Measurements from ENCODE around the gene NUP210L. TPM values are rescaled to one million over a fixed set of nuclear protein-coding genes. Genes with fewer than 3 reads are reported as not detected.

NUP210L gene
- total RNA-seq, 1 donor from 2014 or later = 0.10 TPM

GRCh38 chr1:153946622-153947241, 208.1 kb downstream of the NUP210L start, which contains the start of gene DENND4B:
TSS of gene DENND4B (minus strand) at chr1:153946718. CDS start at chr1:153944374, 2,344 bp downstream.
- DNase-seq (ENCODE audit: low spot score) = peak; percentile 90
- peak; percentile 88 for ATAC-seq

GRCh38 chr1:153945795-153946621, 208.9 kb downstream of the NUP210L start:
- peak; percentile 91 for DNase-seq (ENCODE audit: low spot score)
- ATAC-seq = peak; percentile 77

- DNase-seq (ENCODE audit: low spot score) (peak; percentile 64), ATAC-seq (peak; percentile 2)
These were observed 209.6 kb downstream of the NUP210L start for GRCh38 chr1:153945131-153945794.

GRCh38 chr1:153944827-153945117, 210.1 kb downstream of the NUP210L start:
- DNase-seq (ENCODE audit: low spot score) = no peak

GRCh38 chr1:153944005-153944826, 210.7 kb downstream of the NUP210L start:
- DNase-seq (ENCODE audit: low spot score) (no peak), ATAC-seq (no peak)

More at GRCh38 chr1:153944827-153945117, 210.1 kb downstream of the NUP210L start:
- ATAC-seq = no peak

- peak; percentile 14 for ATAC-seq
- no peak for DNase-seq (ENCODE audit: low spot score)
These were observed 211.9 kb downstream of the NUP210L start for GRCh38 chr1:153942766-153943549.

Other genes starting within 250 kb of the NUP210L start
- 18.9 TPM for gene GATAD2B, start 232.1 kb downstream of the NUP210L start, total RNA-seq
- gene DENND4B, start 208.4 kb downstream of the NUP210L start, total RNA-seq = 25.4 TPM
- 23.8 TPM for gene CRTC2, start 196.5 kb downstream of the NUP210L start, total RNA-seq
- gene SLC39A1, start 191.5 kb downstream of the NUP210L start, total RNA-seq = 38.8 TPM
- 9.0 TPM for gene CREB3L4, start 187.2 kb downstream of the NUP210L start, total RNA-seq
- 97.0 TPM for gene JTB, start 177.4 kb downstream of the NUP210L start, total RNA-seq
- 46.3 TPM for gene RAB13, start 168.7 kb downstream of the NUP210L start, total RNA-seq
- 409 TPM for gene RPS27, start 164.3 kb downstream of the NUP210L start, total RNA-seq
- gene TPM3, start 37.0 kb upstream of the NUP210L start, total RNA-seq = 92.7 TPM
- not detected for gene CFAP141, start 51.3 kb upstream of the NUP210L start, total RNA-seq
- 38.0 TPM for gene UBAP2L, start 65.9 kb upstream of the NUP210L start, total RNA-seq
- gene HAX1, start 117.6 kb upstream of the NUP210L start, total RNA-seq = 41.6 TPM
- gene AQP10, start 166.0 kb upstream of the NUP210L start, total RNA-seq = not detected
- gene ATP8B2, start 170.5 kb upstream of the NUP210L start, total RNA-seq = 4.4 TPM

Data from left lobe of liver (tissue), 2 donors.